UCSD-AML1 (cell line): ENCODE results near the gene LRIT1.

Experiments used
- DNase-seq: peaks from one replicate; lab custom pipeline; 2025; ENCODE audit not compliant: unreplicated experiment; lab: John Stamatoyannopoulos, UW

The LRIT1 gene

GRCh38 chr10:84195044-84195830 is 46.1 kb downstream of the LRIT1 start:
- DNase-seq, result no peak

GRCh38 chr10:84194424-84195043 is 46.8 kb downstream of the LRIT1 start, which contains the start of gene CDHR1:
CDHR1 (plus strand) TSS chr10:84194537; CDS start chr10:84194761, 224 bp downstream.
- DNase-seq, result no peak

GRCh38 chr10:84193846-84194423 is 47.4 kb downstream of the LRIT1 start:
- no peak for DNase-seq

- no peak for DNase-seq
Observed at GRCh38 chr10:84193327-84193726, 48.0 kb downstream of the LRIT1 start.

GRCh38 chr10:84191106-84191505 is 50.2 kb downstream of the LRIT1 start:
- no peak for DNase-seq

GRCh38 chr10:84190621-84191020 is 50.7 kb downstream of the LRIT1 start:
- DNase-seq, result no peak

- DNase-seq, result no peak
Observed at GRCh38 chr10:84188815-84189214, 52.5 kb downstream of the LRIT1 start.

GRCh38 chr10:84185526-84186175 is 55.7 kb downstream of the LRIT1 start:
- no peak for DNase-seq

GRCh38 chr10:84184517-84184916 is 56.8 kb downstream of the LRIT1 start:
- DNase-seq, result no peak

GRCh38 chr10:84181631-84182030 is 59.7 kb downstream of the LRIT1 start:
- no peak for DNase-seq
